NCI-H2171 treated with DMSO at 0.1 percent for 48 hours (cell line): ENCODE measurements around the gene KLHL4.
"Not testable (repeated sequence)": the region's sequence is repeated elsewhere in the genome, so short reads cannot be mapped to it uniquely, and the experiment has no call there.

Experiments
- DNase-seq: peaks from one replicate; lab custom pipeline; 2025; lab: John Stamatoyannopoulos, UW

Gene KLHL4

GRCh38 chrX:87517571-87518141 lies at the start of gene KLHL4:
TSS of gene KLHL4 (plus strand) at chrX:87517802. CDS start at chrX:87517894, 92 bp downstream.
- no peak for DNase-seq

- DNase-seq = no peak
These were observed 48.7 kb upstream of the KLHL4 start for GRCh38 chrX:87468941-87469340.

GRCh38 chrX:87475793-87476192 lies 41.8 kb upstream of the KLHL4 start:
- DNase-seq = no peak

- not testable (repeated sequence) for DNase-seq
These were observed 38.9 kb upstream of the KLHL4 start for GRCh38 chrX:87478703-87479102.

GRCh38 chrX:87489071-87489470 lies 28.5 kb upstream of the KLHL4 start:
- no peak for DNase-seq

GRCh38 chrX:87515836-87516235 lies 1.8 kb upstream of the KLHL4 start:
- DNase-seq = no peak

- no peak for DNase-seq
These were observed 883 bp upstream of the KLHL4 start for GRCh38 chrX:87516717-87517121.

GRCh38 chrX:87518504-87518903 lies 902 bp downstream of the KLHL4 start:
- DNase-seq = no peak

- no peak for DNase-seq
These were observed 8.2 kb downstream of the KLHL4 start for GRCh38 chrX:87525771-87526229.

- DNase-seq = no peak
These were observed 8.7 kb downstream of the KLHL4 start for GRCh38 chrX:87526281-87526680.

GRCh38 chrX:87528487-87528886 lies 10.9 kb downstream of the KLHL4 start:
- DNase-seq = no peak

GRCh38 chrX:87571964-87572363 lies 54.4 kb downstream of the KLHL4 start:
- no peak for DNase-seq

- DNase-seq = no peak
These were observed 55.3 kb downstream of the KLHL4 start for GRCh38 chrX:87572901-87573300.

GRCh38 chrX:87578978-87579377 lies 61.4 kb downstream of the KLHL4 start:
- no peak for DNase-seq

GRCh38 chrX:87580862-87581261 lies 63.3 kb downstream of the KLHL4 start:
- DNase-seq = no peak

- DNase-seq = no peak
These were observed 64.9 kb downstream of the KLHL4 start for GRCh38 chrX:87582453-87582852.

GRCh38 chrX:87583679-87584078 lies 66.1 kb downstream of the KLHL4 start:
- no peak for DNase-seq

- DNase-seq = no peak
These were observed 98.8 kb downstream of the KLHL4 start for GRCh38 chrX:87616371-87616770.

GRCh38 chrX:87621697-87622096 lies 104.1 kb downstream of the KLHL4 start:
- no peak for DNase-seq

GRCh38 chrX:87626996-87627395 lies 109.4 kb downstream of the KLHL4 start:
- DNase-seq = no peak

- no peak for DNase-seq
These were observed 116.8 kb downstream of the KLHL4 start for GRCh38 chrX:87634361-87634760.

GRCh38 chrX:87636533-87636932 lies 118.9 kb downstream of the KLHL4 start:
- DNase-seq = no peak

GRCh38 chrX:87641439-87641838 lies 123.8 kb downstream of the KLHL4 start:
- not testable (repeated sequence) for DNase-seq

GRCh38 chrX:87661761-87662160 lies 144.2 kb downstream of the KLHL4 start:
- no peak for DNase-seq
